Measurements from ENCODE around the gene ITM2C. TPM values are rescaled to one million over a fixed set of nuclear protein-coding genes. Genes with fewer than 3 reads are reported as not detected.
A peak's percentile ranks its signal among the peaks of the same experiment; 100 is the strongest.

Gene ITM2C
- total RNA-seq, 1 donor from 2014 or later, result 144 TPM

- Histone ChIP-seq H3K4me3 (ENCODE audit: low read depth, low read length) (no peak overlapping the region), H3K36me3 (ENCODE audit: control insufficient read depth, insufficient read depth, low read length) (no peaks in the 10 kb centered on the region), H3K27me3 (ENCODE audit: control insufficient read depth, insufficient read depth, low read length) (no peaks in the 10 kb centered on the region)
- TF ChIP-seq CTCF (IDR thresholded peaks at IDR 0.05; ENCODE audit: insufficient read depth, low read length, poor library complexity, severe bottlenecking), result no peak
- no peak for DNase-seq (ENCODE audit: low read depth)
These were observed 21.6 kb upstream of the ITM2C start for GRCh38 chr2:230843132-230843531.

- Histone ChIP-seq H3K36me3 (ENCODE audit: control insufficient read depth, insufficient read depth, low read length) (no peaks in the 10 kb centered on the region), H3K27me3 (ENCODE audit: control insufficient read depth, insufficient read depth, low read length) (no peaks in the 10 kb centered on the region), H3K4me3 (ENCODE audit: low read depth, low read length) (no peak overlapping the region)
- TF ChIP-seq CTCF (IDR thresholded peaks at IDR 0.05; ENCODE audit: insufficient read depth, low read length, poor library complexity, severe bottlenecking), result no peak
- DNase-seq (ENCODE audit: low read depth), result no peak
These were observed 18.4 kb upstream of the ITM2C start for GRCh38 chr2:230846360-230846759.

- H3K27me3 ChIP-seq (ENCODE audit: control insufficient read depth, insufficient read depth, low read length), result peaks cover 2% of the 10 kb centered on the region
- H3K4me3 ChIP-seq (ENCODE audit: low read depth, low read length), result no peak overlapping the region
- no peaks in the 10 kb centered on the region for H3K36me3 ChIP-seq (ENCODE audit: control insufficient read depth, insufficient read depth, low read length)
- TF ChIP-seq CTCF (IDR thresholded peaks at IDR 0.05; ENCODE audit: insufficient read depth, low read length, poor library complexity, severe bottlenecking), result peak; percentile 98
- peak; percentile 56 for DNase-seq (ENCODE audit: low read depth)
These were observed 16.8 kb upstream of the ITM2C start for GRCh38 chr2:230847883-230848388.

DNA sequence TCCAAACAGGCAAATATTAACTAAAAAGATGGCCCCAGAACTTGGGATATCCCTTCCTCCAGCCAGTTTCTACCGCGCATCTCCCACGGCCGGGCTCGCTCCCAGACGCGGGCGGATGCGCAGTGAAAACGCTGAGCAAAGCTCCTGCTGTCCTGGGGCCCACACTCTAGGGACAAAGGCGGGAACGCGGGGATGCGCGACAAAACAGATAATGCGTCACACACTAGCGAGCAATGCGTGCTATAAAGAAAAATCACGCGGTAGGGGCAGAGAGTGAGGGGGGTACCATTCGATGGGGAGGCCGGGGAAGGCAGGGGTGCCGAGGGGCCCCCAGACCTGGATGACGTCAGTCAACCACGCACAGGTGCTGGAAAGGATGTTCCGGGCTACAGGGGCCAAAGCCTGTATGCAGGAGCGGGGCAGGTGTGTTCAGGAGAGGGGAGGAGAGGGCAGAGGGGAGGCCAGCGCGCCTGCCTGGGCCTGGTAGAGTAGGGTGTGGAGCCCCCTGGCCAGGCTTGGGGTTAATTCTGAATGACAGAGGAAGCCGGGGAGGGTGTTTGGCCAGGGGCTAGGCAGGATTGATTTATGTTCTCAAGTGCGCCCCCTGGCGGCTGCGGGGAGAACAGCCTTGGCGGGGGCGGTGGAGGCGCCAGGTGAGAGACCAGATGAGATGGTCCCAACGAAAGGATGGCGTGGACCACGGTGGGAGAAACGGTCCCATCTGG, 14.9 kb upstream of the ITM2C start:
- H3K4me3 ChIP-seq (ENCODE audit: low read depth, low read length), result no peak overlapping the region

DNA sequence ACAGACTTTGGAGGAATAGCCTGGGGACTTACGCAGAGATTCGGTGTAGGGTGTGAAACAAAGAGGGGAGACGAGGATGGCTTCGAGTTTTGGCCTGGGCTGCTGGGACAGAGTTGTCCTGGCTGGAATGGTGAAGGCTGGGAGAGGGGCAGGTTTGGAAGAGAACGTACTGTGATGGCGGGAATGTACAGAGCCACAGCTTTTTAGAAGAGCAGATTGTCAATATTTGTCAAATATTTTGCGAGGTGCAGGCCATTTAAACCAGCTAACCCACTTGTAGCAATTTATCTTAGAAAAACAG, 14.4 kb upstream of the ITM2C start:
- Histone ChIP-seq H3K4me3 (ENCODE audit: low read depth, low read length) (no peak overlapping the region), H3K27me3 (ENCODE audit: control insufficient read depth, insufficient read depth, low read length) (peaks cover 8% of the 10 kb centered on the region), H3K36me3 (ENCODE audit: control insufficient read depth, insufficient read depth, low read length) (no peaks in the 10 kb centered on the region)
- DNase-seq (ENCODE audit: low read depth), result no peak
- no peak for TF ChIP-seq CTCF (IDR thresholded peaks at IDR 0.05; ENCODE audit: insufficient read depth, low read length, poor library complexity, severe bottlenecking)

More for the DNA sequence above, 14.9 kb upstream of the ITM2C start:
- no peaks in the 10 kb centered on the region for H3K36me3 ChIP-seq (ENCODE audit: control insufficient read depth, insufficient read depth, low read length)
- no peak for DNase-seq (ENCODE audit: low read depth)
- TF ChIP-seq CTCF (IDR thresholded peaks at IDR 0.05; ENCODE audit: insufficient read depth, low read length, poor library complexity, severe bottlenecking), result peak; percentile 75
- peaks cover 8% of the 10 kb centered on the region for H3K27me3 ChIP-seq (ENCODE audit: control insufficient read depth, insufficient read depth, low read length)

DNA sequence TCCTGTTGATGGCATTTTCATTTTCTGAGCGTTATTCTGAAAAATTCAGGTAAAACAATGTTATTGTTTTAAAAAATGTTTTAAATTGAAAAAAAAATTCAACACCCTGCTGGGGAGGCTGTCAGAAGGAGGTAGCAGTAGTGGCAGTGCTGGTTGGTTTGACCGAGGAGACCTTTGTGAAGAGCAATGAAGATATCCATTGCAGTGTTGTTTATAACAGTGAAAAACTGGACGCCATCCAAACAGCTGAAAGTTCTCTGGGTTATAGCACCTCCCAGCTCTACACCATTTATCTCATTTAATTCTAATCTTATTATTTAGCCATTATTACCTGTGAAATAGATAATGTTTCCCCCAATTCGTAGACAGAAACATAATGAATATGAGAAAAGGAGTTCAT, 12.6 kb upstream of the ITM2C start:
- no peak overlapping the region for H3K4me3 ChIP-seq (ENCODE audit: low read depth, low read length)
- peaks cover 8% of the 10 kb centered on the region for H3K27me3 ChIP-seq (ENCODE audit: control insufficient read depth, insufficient read depth, low read length)
- H3K36me3 ChIP-seq (ENCODE audit: control insufficient read depth, insufficient read depth, low read length), result no peaks in the 10 kb centered on the region
- TF ChIP-seq CTCF (IDR thresholded peaks at IDR 0.05; ENCODE audit: insufficient read depth, low read length, poor library complexity, severe bottlenecking), result no peak
- DNase-seq (ENCODE audit: low read depth), result no peak
